WI38 (cell line): ENCODE data around the gene FMO2.

Experiments used
- H3K4me3 ChIP-seq: 2 replicates; pipeline ENCODE4 v1.5.1; 2011; ENCODE audit warnings: low read depth, mild to moderate bottlenecking, control low read depth, low read length
- TF ChIP-seq, protein P1 (sequence below): IDR thresholded peaks from 2 replicates; pipeline ENCODE4 v1.5.1; 2012; ENCODE audit warnings: low read depth, mild to moderate bottlenecking, control low read depth, low read length

The FMO2 gene, protein sequence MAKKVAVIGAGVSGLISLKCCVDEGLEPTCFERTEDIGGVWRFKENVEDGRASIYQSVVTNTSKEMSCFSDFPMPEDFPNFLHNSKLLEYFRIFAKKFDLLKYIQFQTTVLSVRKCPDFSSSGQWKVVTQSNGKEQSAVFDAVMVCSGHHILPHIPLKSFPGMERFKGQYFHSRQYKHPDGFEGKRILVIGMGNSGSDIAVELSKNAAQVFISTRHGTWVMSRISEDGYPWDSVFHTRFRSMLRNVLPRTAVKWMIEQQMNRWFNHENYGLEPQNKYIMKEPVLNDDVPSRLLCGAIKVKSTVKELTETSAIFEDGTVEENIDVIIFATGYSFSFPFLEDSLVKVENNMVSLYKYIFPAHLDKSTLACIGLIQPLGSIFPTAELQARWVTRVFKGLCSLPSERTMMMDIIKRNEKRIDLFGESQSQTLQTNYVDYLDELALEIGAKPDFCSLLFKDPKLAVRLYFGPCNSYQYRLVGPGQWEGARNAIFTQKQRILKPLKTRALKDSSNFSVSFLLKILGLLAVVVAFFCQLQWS

GRCh38 chr1:171185091-171185490, at the start of gene FMO2:
Gene FMO2 (plus strand): TSS chr1:171185300. CDS start chr1:171185714, 414 bp downstream.
- no peak within 1 kb of the TSS for H3K4me3 ChIP-seq
- TF ChIP-seq, protein P1, sequence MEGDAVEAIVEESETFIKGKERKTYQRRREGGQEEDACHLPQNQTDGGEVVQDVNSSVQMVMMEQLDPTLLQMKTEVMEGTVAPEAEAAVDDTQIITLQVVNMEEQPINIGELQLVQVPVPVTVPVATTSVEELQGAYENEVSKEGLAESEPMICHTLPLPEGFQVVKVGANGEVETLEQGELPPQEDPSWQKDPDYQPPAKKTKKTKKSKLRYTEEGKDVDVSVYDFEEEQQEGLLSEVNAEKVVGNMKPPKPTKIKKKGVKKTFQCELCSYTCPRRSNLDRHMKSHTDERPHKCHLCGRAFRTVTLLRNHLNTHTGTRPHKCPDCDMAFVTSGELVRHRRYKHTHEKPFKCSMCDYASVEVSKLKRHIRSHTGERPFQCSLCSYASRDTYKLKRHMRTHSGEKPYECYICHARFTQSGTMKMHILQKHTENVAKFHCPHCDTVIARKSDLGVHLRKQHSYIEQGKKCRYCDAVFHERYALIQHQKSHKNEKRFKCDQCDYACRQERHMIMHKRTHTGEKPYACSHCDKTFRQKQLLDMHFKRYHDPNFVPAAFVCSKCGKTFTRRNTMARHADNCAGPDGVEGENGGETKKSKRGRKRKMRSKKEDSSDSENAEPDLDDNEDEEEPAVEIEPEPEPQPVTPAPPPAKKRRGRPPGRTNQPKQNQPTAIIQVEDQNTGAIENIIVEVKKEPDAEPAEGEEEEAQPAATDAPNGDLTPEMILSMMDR: no peak

DNA sequence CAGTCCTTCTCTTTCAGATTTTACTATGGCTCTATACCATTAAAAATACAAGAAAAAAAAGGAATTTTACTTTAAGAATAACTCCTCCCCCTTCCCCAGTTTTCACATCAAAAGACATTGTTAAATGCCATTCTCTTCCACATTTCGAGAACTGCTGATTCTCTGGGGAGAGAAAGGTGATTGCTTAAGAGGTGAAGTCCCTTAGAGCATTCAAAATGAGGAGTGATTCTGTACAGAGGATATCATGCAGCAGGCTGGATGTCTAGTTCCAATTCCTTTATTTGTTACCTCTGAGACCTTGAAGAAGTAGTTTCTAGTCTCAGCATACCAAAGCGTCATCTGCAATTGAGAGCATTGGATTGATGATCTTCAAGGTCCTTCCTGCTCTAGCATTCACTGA, 47.5 kb upstream of the FMO2 start:
- no peak overlapping the region for H3K4me3 ChIP-seq
- TF ChIP-seq, protein P1: no peak

DNA sequence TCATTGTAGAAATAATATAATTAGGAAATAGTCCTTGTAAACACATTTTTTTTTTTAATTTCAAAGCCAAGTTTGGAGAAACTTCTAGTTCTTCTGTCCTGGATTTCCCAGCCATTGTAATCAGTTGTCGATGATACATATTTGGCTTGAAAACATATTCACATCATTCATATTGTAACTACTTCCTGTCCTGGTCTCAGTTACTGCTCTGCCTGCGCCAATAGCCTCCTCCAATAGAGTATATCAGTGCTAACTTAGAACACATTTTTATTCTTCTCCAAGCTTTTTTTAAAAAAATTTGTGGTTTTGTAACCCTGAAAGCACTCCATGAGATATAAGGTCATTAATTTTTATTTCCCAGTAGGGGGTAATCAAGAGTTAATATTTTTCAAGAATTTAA, 46.1 kb upstream of the FMO2 start:
- TF ChIP-seq, protein P1: no peak
- H3K4me3 ChIP-seq: no peak overlapping the region

DNA sequence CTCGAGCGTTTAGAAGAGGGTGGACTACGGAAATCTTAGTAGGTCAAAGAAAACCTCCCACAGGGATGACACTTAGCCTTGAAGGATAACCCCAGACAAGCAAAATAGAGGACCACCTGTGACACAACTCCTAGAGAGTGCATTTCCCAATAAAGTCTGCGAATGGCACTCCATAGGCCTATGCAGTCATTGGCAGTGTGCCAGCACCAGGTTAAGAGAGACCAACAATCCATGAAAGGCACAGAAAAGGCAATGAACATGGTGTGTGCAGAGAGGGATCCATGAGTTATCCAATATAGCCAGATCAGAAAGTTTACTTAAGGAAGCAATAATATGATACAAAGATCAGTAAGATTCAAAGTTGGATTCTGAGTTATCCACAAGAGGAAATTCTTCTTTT, 45.2 kb upstream of the FMO2 start:
- no peak overlapping the region for H3K4me3 ChIP-seq
- TF ChIP-seq, protein P1: no peak

GRCh38 chr1:171140401-171140800, 44.7 kb upstream of the FMO2 start:
- TF ChIP-seq, protein P1: no peak
- H3K4me3 ChIP-seq: no peak overlapping the region

- TF ChIP-seq, protein P1: no peak
- no peak overlapping the region for H3K4me3 ChIP-seq
These were observed 44.0 kb upstream of the FMO2 start for GRCh38 chr1:171140956-171141687.
